Breast epithelium (tissue), 4 donors: ENCODE measurements around the gene SRGAP1. TPM values are rescaled to one million over a fixed set of nuclear protein-coding genes. Genes with fewer than 3 reads are reported as not detected.

Experiments
- DNase-seq, 2 donors: peaks; one replicate each; pipeline ENCODE4 v3.0.0-alpha.2; 2019; ENCODE audit warnings: low spot score in 2 of 2
- H3K27ac ChIP-seq, 2 donors: fragments of 200-600 bp; sonication (generic) in 1 of 2; one replicate each; pipeline ENCODE4 v1.5.1; 2016 to 2019; ENCODE audit warnings: mild to moderate bottlenecking in 1 of 2
- H3K27me3 ChIP-seq, 2 donors: fragments of 200-600 bp; sonication (generic) in 1 of 2; one replicate each; pipeline versions ENCODE4 v1.5.1 to v1.6.0; 2017 to 2019; ENCODE audit warnings: control low read depth in 1 of 2, mild to moderate bottlenecking in 1 of 2
- H3K36me3 ChIP-seq: fragments of 200-600 bp; one replicate; pipeline ENCODE4 v1.5.1; 2019
- H3K4me1 ChIP-seq, 2 donors: fragments of 200-600 bp; sonication (generic); one replicate each; pipeline ENCODE4 v1.5.1; 2016 to 2019; ENCODE audit warnings: control low read depth in 1 of 2
- H3K4me3 ChIP-seq, 3 donors: fragments of 200-600 bp; sonication (generic); 1 replicate in 2 of 3; 2 replicates in 1 of 3; pipeline ENCODE4 v1.5.1; 2016 to 2019; ENCODE audit warnings: mild to moderate bottlenecking in 3 of 3, moderate library complexity in 2 of 3
- H3K9me3 ChIP-seq, 2 donors: fragments of 200-600 bp; sonication (generic) in 1 of 2; one replicate each; pipeline ENCODE4 v1.5.1; 2016 to 2019; ENCODE audit warnings: control low read depth in 1 of 2
- CTCF ChIP-seq, 3 donors: fragments of 450-650 bp; IDR thresholded peaks; one replicate each; pipeline ENCODE4 v1.5.1; 2016 to 2017; ENCODE audit warnings: antibody characterized with exemption in 3 of 3, mild to moderate bottlenecking in 3 of 3, moderate library complexity in 3 of 3
- POLR2A ChIP-seq: fragments of 450-650 bp; IDR thresholded peaks from one replicate; pipeline ENCODE4 v1.6.1; 2016; ENCODE audit warnings: antibody characterized with exemption, mild to moderate bottlenecking, moderate library complexity
- POLR2AphosphoS5 ChIP-seq, 3 donors: sonication (generic); formaldehyde crosslinking; IDR thresholded peaks; one replicate each; pipeline ENCODE4 v1.6.1; 2017; ENCODE audit warnings: antibody characterized with exemption in 3 of 3
- intact Hi-C: fragments of 100-400 bp; cut with DNase I; formaldehyde crosslinking; loops from one replicate; pipeline ENCODE4 v1.15.1; 2023; ENCODE audit warnings: low total_unique reads
- total RNA-seq, 3 donors: library from RNA; depleted of rRNA; stranded (reverse); fragments of >200 nt; gene quantifications; one replicate each; pipeline ENCODE4 v1.1.0, GENCODE V29; 2016

The SRGAP1 gene
- total RNA-seq, 3 donors from 2014 or later = 20.3 to 58.7 (median 29.3) TPM

DNA sequence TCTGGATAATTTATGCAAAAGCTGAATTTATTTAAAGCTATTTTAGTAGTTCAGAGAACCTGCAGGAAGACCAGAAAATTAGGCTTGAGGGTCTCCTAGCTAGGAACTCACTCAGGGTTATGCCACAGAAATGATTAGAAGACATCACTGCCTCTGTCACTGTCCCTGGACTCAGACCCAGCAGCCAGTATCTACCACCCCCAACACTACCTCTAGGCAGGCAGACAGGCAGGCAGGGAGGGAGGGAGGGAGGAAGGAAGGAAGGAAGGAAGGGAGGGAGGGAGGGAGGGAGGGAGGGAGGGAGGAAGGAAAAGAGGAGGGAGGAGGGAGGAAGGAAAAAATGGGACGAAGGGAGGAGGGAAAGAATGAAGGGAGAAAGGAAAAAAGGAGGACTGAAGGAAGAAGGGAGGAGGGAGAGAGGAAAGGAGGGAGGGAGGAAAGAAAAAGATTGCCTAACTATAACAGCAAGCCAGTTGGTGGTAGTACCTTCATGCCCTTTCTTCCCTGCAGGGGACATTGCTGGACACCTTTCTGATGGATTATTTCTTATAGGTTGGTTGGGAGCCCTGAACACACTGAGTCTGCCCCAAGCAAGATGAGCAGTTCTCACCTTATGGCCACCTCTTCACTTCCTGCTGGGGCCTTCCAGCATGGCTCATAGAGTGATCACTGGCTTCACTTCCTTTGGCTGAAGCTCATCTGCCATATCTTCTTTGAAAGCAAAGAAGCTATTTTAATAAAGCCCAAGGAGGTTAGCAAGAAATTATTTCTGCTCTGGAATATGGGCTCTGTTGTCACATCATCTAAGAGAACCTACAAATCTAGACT, 327.9 kb downstream of the SRGAP1 start:
- DNase-seq = no peak
- TF ChIP-seq POLR2A (no peak), POLR2AphosphoS5 (IDR thresholded peaks at IDR 0.05) (no peak)
- Histone ChIP-seq H3K27ac (peak overlapping the region in 1 of 2 donors; percentile 5), H3K27me3 (no peaks in the 10 kb centered on the region), H3K36me3 (no peaks in the 10 kb centered on the region), H3K9me3 (no peaks in the 10 kb centered on the region), H3K4me3 (no peak overlapping the region), H3K4me1 (no peaks in the 10 kb centered on the region)
- intact Hi-C loops = no loop called here

DNA sequence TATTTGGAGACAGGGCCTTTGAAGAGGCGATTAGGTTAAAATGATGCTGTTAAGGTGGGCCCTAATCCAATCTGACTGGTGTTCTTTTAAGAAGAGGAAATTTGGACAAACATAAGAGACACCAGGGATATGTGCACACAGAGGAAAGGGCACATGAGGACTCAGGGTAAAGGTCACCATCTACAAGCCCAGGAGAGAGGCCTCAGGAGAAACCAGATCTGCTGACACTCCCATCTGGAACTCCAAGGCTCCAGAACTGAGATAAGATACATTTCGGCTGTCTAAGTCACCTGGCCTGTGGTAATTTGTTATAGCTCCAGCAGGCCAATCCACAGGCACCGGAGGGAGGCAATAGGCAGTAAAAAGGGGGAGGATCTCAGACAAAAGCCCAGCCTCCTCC, 329.0 kb downstream of the SRGAP1 start:
- Histone ChIP-seq H3K27me3 (no peaks in the 10 kb centered on the region), H3K36me3 (no peaks in the 10 kb centered on the region), H3K4me3 (no peak overlapping the region), H3K4me1 (no peaks in the 10 kb centered on the region), H3K27ac (no peak overlapping the region), H3K9me3 (no peaks in the 10 kb centered on the region)
- no peak for DNase-seq
- intact Hi-C loops = no loop called here
- TF ChIP-seq POLR2AphosphoS5 (IDR thresholded peaks at IDR 0.05) (no peak), CTCF (IDR thresholded peaks at IDR 0.05) (no peak), POLR2A (no peak)

GRCh38 chr12:64175254-64175945, 330.9 kb downstream of the SRGAP1 start:
- Histone ChIP-seq H3K4me1 (no peaks in the 10 kb centered on the region), H3K4me3 (no peak overlapping the region), H3K27ac (no peak overlapping the region), H3K36me3 (no peaks in the 10 kb centered on the region), H3K27me3 (no peaks in the 10 kb centered on the region), H3K9me3 (no peaks in the 10 kb centered on the region)
- intact Hi-C loops = no loop called here
- no peak for TF ChIP-seq POLR2A
- TF ChIP-seq CTCF (IDR thresholded peaks at IDR 0.05) = no peak
- no peak for TF ChIP-seq POLR2AphosphoS5 (IDR thresholded peaks at IDR 0.05)
- no peak for DNase-seq

- Histone ChIP-seq H3K9me3 (no peaks in the 10 kb centered on the region), H3K27ac (no peak overlapping the region), H3K4me1 (no peaks in the 10 kb centered on the region), H3K4me3 (no peak overlapping the region), H3K36me3 (no peaks in the 10 kb centered on the region), H3K27me3 (no peaks in the 10 kb centered on the region)
- no peak for TF ChIP-seq POLR2A
- no peak for TF ChIP-seq POLR2AphosphoS5 (IDR thresholded peaks at IDR 0.05)
- no peak for DNase-seq
- intact Hi-C loops = no loop called here
Measured at GRCh38 chr12:64177001-64177400, 332.5 kb downstream of the SRGAP1 start.

GRCh38 chr12:64178122-64178521, 333.6 kb downstream of the SRGAP1 start:
- no peaks in the 10 kb centered on the region for H3K4me1 ChIP-seq
- intact Hi-C loops = no loop called here
- no peak for TF ChIP-seq CTCF (IDR thresholded peaks at IDR 0.05)
- TF ChIP-seq POLR2AphosphoS5 (IDR thresholded peaks at IDR 0.05) = no peak
- H3K9me3 ChIP-seq = no peaks in the 10 kb centered on the region
- DNase-seq = no peak
- no peak overlapping the region for H3K27ac ChIP-seq
- no peak overlapping the region for H3K4me3 ChIP-seq
- H3K36me3 ChIP-seq = no peaks in the 10 kb centered on the region
- no peaks in the 10 kb centered on the region for H3K27me3 ChIP-seq

- Histone ChIP-seq H3K27me3 (no peaks in the 10 kb centered on the region), H3K4me1 (no peaks in the 10 kb centered on the region), H3K4me3 (no peak overlapping the region), H3K9me3 (no peaks in the 10 kb centered on the region), H3K27ac (peak overlapping the region; percentile 65), H3K36me3 (no peaks in the 10 kb centered on the region)
- TF ChIP-seq CTCF (IDR thresholded peaks at IDR 0.05) = no peak
- TF ChIP-seq POLR2AphosphoS5 (IDR thresholded peaks at IDR 0.05) = no peak
- TF ChIP-seq POLR2A = no peak
- DNase-seq = no peak
- intact Hi-C loops = no loop called here
Measured at GRCh38 chr12:64180951-64181350, 336.5 kb downstream of the SRGAP1 start.
